Measurements from ENCODE around the gene IKZF3. TPM values are rescaled to one million over a fixed set of nuclear protein-coding genes. Genes with fewer than 3 reads are reported as not detected.

Gene IKZF3
- total RNA-seq (2014; rRNA removed) (under 0.01 TPM in 1 of 2 replicates, not detected in the other), Bru-seq, nascent RNA (percentile 3 among the genes with signal in this experiment), BruChase-seq, experiment 1, labeled RNA remaining after a 6-hour chase (percentile 12 among the genes with signal in this experiment), BruChase-seq, experiment 2, labeled RNA remaining after a 2-hour chase (percentile 6 among the genes with signal in this experiment)
- long read RNA-seq, result 0 reads

GRCh38 chr17:39863918-39864746 lies at the start of gene IKZF3:
IKZF3 (minus strand) TSS chr17:39864312; CDS start chr17:39864126, 186 bp downstream.
- Histone ChIP-seq H3K9ac (ENCODE audit: low read length) (no peak within 1 kb of the TSS), H3K4me3 (ENCODE audit: low read length) (peak within 1 kb of the TSS; percentile 25), H3F3A (ENCODE audit: low read length, unreplicated experiment) (no peaks in the 10 kb centered on the region), H3K4me2 (ENCODE audit: low read length) (peak within 1 kb of the TSS; percentile 44; the same call in 1 of the 2 replicates), H4K20me1 (ENCODE audit: low read length) (no peaks in the 10 kb centered on the region), H3K79me2 (ENCODE audit: low read length) (no peaks in the 10 kb centered on the region), H3K36me3 (ENCODE audit: low read depth, low read length) (no peaks in the 10 kb centered on the region), H3K9me3 (ENCODE audit: low read length) (no peaks in the 10 kb centered on the region), H3K27me3 (ENCODE audit: low read length) (peaks cover 53% of the 10 kb centered on the region), H3K4me1 (ENCODE audit: insufficient read depth, low read length) (no peaks in the 10 kb centered on the region), H2AFZ (ENCODE audit: low read length) (no peak within 1 kb of the TSS), H3K9me2 (replicated peaks; ENCODE audit: low read length) (no peaks in the 10 kb centered on the region), H3K27ac (ENCODE audit: low read length) (no peak within 1 kb of the TSS)
- intact Hi-C loops (cut with micrococcal nuclease), result no loop called here
- BruUV-seq (replicated peaks), result no TSS peak
- DNase-seq (peak; percentile 38), ATAC-seq (peak; percentile 37; the same call in 1 of the 2 replicates)
- ChIA-PET POLR2A (ENCODE audit: unreplicated experiment) (no interaction called here), CTCF (no interaction called here)
- TF ChIP-seq EZH2phosphoT487 (IDR thresholded peaks at IDR 0.05; ENCODE audit: borderline replicate concordance, low read length) (peak; percentile 30; the same call in 1 of the 2 replicates), CTCF (conservative IDR thresholded peaks at IDR 0.05; ENCODE audit: low read depth, low read length) (no peak; the same call in 1 of the 2 replicates), EZH2 (IDR thresholded peaks at IDR 0.05; ENCODE audit: low read length, unreplicated experiment) (peak; percentile 97)

GRCh38 chr17:39908789-39909352 lies 44.8 kb upstream of the IKZF3 start:
- no peak for ATAC-seq
- no peaks in the 10 kb centered on the region for H3K79me2 ChIP-seq (ENCODE audit: low read length)
- H2AFZ ChIP-seq (ENCODE audit: low read length), result no peak overlapping the region
- ChIA-PET CTCF (no interaction called here), POLR2A (ENCODE audit: unreplicated experiment) (no interaction called here)
- H3K9me3 ChIP-seq (ENCODE audit: low read length), result no peaks in the 10 kb centered on the region
- H3K27ac ChIP-seq (ENCODE audit: low read length), result no peak overlapping the region
- no peak for TF ChIP-seq CTCF (conservative IDR thresholded peaks at IDR 0.05; ENCODE audit: low read depth, low read length)
- TF ChIP-seq EZH2phosphoT487 (IDR thresholded peaks at IDR 0.05; ENCODE audit: borderline replicate concordance, low read length), result no peak
- no peak for TF ChIP-seq EZH2 (IDR thresholded peaks at IDR 0.05; ENCODE audit: low read length, unreplicated experiment)
- H3F3A ChIP-seq (ENCODE audit: low read length, unreplicated experiment), result no peaks in the 10 kb centered on the region
- no peak for DNase-seq
- H4K20me1 ChIP-seq (ENCODE audit: low read length), result no peaks in the 10 kb centered on the region
- no peaks in the 10 kb centered on the region for H3K9me2 ChIP-seq (replicated peaks; ENCODE audit: low read length)
- no peaks in the 10 kb centered on the region for H3K4me1 ChIP-seq (ENCODE audit: insufficient read depth, low read length)
- no peak overlapping the region for H3K4me3 ChIP-seq (ENCODE audit: low read length)
- H3K36me3 ChIP-seq (ENCODE audit: low read depth, low read length), result no peaks in the 10 kb centered on the region
- no peaks in the 10 kb centered on the region for H3K27me3 ChIP-seq (ENCODE audit: low read length)
- no peak overlapping the region for H3K9ac ChIP-seq (ENCODE audit: low read length)
- BruUV-seq (replicated peaks), result no TSS peak
- intact Hi-C loops (cut with micrococcal nuclease), result no loop called here
- H3K4me2 ChIP-seq (ENCODE audit: low read length), result no peak overlapping the region
